HCT116 (cell line): ENCODE data around the gene FGF14.

Source experiments
- CTCF ChIP-seq, 3 experiments: fragments of 200-600 bp in 1 of 3; sonication (generic) in 1 of 3; IDR thresholded peaks in 2 of 3; conservative IDR thresholded peaks in 1 of 3; 2 replicates each; pipeline ENCODE4 v1.5.1; 2012 to 2017; ENCODE audit warnings: low read depth in 2 of 3, low read length in 2 of 3, antibody characterized with exemption in 1 of 3, borderline replicate concordance in 1 of 3, control low read depth in 1 of 3, mild to moderate bottlenecking in 1 of 3, mixed read lengths in 1 of 3, mixed run types in 1 of 3, moderate library complexity in 1 of 3; ENCODE audit not compliant: insufficient read depth in 1 of 3
- JUND ChIP-seq: IDR thresholded peaks from 2 replicates; pipeline ENCODE4 v1.6.1; 2012
- POLR2A ChIP-seq: IDR thresholded peaks from 2 replicates; pipeline ENCODE4 v1.7.0; 2011; ENCODE audit warnings: borderline replicate concordance; ENCODE audit not compliant: insufficient read depth, insufficient read length; ENCODE audit errors: extremely low read depth
- SRF ChIP-seq: IDR thresholded peaks from 2 replicates; pipeline ENCODE4 v1.6.1; 2012; ENCODE audit warnings: low read depth
- TCF7L2 ChIP-seq: IDR thresholded peaks from 2 replicates; pipeline ENCODE4 v1.7.0; 2011; ENCODE audit warnings: borderline replicate concordance, inconsistent platforms; ENCODE audit not compliant: insufficient read depth, insufficient read length; ENCODE audit errors: extremely low read depth
- ZFX ChIP-seq: fragments of 450-650 bp; IDR thresholded peaks from 2 replicates; pipeline ENCODE4 v1.6.1; 2017
- ZNF274 ChIP-seq: fragments of 200-500 bp; sonication (Bioruptor generic); IDR thresholded peaks from 2 replicates; pipeline ENCODE4 v1.6.1; 2014; ENCODE audit warnings: mild to moderate bottlenecking, low read depth, low read length, inconsistent platforms

- TF ChIP-seq POLR2A (no peak), CTCF (IDR thresholded peaks at IDR 0.05 in 2 of 3, conservative IDR thresholded peaks at IDR 0.05 in 1 of 3; ENCODE audit: borderline replicate concordance in 1 of 3, insufficient read depth in 1 of 3, low read depth in 2 of 3, low read length in 2 of 3) (no peak), TCF7L2 (no peak), JUND (no peak), ZNF274 (no peak), SRF (no peak), ZFX (no peak)
Measured at GRCh38 chr13:102097708-102098107, 304.1 kb downstream of the FGF14 start.
